Heart left ventricle (tissue), 13 donors: ENCODE data around the gene SNRPD2.

ENCODE experiments used
- POLR2A ChIP-seq, 2 donors: fragments of 450-650 bp; IDR thresholded peaks; one replicate each; pipeline ENCODE4 v1.6.1; 2017; ENCODE audit warnings: antibody characterized with exemption in 2 of 2, mild to moderate bottlenecking in 2 of 2, moderate library complexity in 2 of 2
- TF ChIP-seq, protein P1 (sequence below), 12 donors: fragments of 200-600 bp; sonication (generic) in 4 of 12; IDR thresholded peaks; one replicate each; pipeline versions ENCODE4 v1.5.0 to v1.8.0; 2018 to 2022; ENCODE audit warnings: antibody characterized with exemption in 12 of 12, mild to moderate bottlenecking in 5 of 12
- donor health status: ischemic (EF 13 %, LVEDD 7.1; RV severe dilation, severe dysfunction).
- donor health status: DM: no; HTN: yes; CAD: no.
- donor health status: DM: no; HTN: no; CAD: no.
- donor health status: ischemic (EF 25% LVEDD 6.9; RV normal size, moderate dysfunction).
- donor health status: ischemic (EF 25% LVEDD 5.7; RV mildly dilated, moderate dysfunction).
- donor health status: ischemic (EF 35%, LVEDD 5.7; RV mildly dilated, moderate dysfunction).
- donor health status: nonischemic (EF 11% LVEDD 7.7; RV severe dilation, severe dysfunction).
- donor health status: DM: yes; HTN: yes; CAD: no.
- donor health status: PGD.
- donor health status: ischemic (EF 29% LVEDD 5.4; RV normal size, mild dysfunction).
- donor health status: nonischemic (EF 23%, LVEDD 6.1; RV moderate dilation, normal function).

DNA sequence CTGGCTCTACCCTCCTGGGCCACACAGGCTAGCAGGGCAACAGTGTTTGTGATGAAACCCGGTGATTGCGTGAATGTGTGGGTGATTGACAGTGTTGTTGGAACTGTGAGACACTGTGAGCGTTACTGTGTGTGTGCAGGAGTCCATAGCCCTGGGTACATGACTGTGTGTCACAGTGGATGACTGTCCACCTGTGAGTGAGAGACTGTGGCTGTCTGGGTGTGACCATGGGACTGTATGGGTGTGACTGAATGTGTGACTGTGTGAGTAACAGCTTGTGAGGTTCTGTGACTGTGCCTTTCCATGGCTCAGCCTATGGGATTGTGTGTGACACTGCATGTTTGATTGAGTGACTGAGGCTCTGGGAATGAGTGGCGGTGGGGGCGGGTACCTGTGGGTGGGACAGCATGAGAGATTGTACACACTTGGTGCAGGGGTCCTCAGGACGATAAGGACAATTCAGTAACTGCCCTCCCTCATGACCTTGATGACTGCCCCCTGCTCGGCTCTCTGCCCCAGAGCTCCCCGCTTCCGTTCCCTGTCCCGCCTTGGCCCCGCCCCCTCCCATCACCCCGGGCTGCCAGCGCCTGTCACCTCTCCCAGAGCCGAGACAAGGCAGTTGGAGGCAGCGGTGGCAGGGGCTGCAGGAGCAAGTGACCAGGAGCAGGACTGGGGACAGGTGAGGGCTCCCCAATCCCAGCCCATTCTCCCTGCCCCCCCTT lies 24.0 kb downstream of the SNRPD2 start, which contains the start of gene GIPR:
- TF ChIP-seq POLR2A (IDR thresholded peaks at IDR 0.05), result no peak
- TF ChIP-seq, protein P1, sequence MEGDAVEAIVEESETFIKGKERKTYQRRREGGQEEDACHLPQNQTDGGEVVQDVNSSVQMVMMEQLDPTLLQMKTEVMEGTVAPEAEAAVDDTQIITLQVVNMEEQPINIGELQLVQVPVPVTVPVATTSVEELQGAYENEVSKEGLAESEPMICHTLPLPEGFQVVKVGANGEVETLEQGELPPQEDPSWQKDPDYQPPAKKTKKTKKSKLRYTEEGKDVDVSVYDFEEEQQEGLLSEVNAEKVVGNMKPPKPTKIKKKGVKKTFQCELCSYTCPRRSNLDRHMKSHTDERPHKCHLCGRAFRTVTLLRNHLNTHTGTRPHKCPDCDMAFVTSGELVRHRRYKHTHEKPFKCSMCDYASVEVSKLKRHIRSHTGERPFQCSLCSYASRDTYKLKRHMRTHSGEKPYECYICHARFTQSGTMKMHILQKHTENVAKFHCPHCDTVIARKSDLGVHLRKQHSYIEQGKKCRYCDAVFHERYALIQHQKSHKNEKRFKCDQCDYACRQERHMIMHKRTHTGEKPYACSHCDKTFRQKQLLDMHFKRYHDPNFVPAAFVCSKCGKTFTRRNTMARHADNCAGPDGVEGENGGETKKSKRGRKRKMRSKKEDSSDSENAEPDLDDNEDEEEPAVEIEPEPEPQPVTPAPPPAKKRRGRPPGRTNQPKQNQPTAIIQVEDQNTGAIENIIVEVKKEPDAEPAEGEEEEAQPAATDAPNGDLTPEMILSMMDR (IDR thresholded peaks at IDR 0.05), result no peak
